IMR-90 (cell line): ENCODE results near the gene RFTN1. TPM values are rescaled to one million over a fixed set of nuclear protein-coding genes. Genes with fewer than 3 reads are reported as not detected.

Experiments
- ATAC-seq: fragments of 200-7000 bp; cut with Tn5 transposase; 2 replicates; pipeline ENCODE4 v1.9.1; 2020; ENCODE audit warnings: low read depth, mild to moderate bottlenecking, moderate library complexity
- BruUV-seq: library from RNA; stranded (reverse); fragments of 400-500 nt; replicated peaks from 2 replicates; lab custom pipeline; 2021; lab: Mats Ljungman, UMichigan
- CTCF ChIA-PET: fragments of 300-600 bp; formaldehyde crosslinking; extraction: SDS; loops from one replicate; lab custom pipeline; 2021; ENCODE audit warnings: antibody characterized with exemption; lab: Yijun Ruan, JAX
- POLR2A ChIA-PET: fragments of 300-600 bp; sonication (Branson Sonifier 250); formaldehyde crosslinking; loops from one replicate; lab custom pipeline; 2022; ENCODE audit warnings: antibody characterized with exemption; ENCODE audit not compliant: unreplicated experiment; lab: Charles Lee
- DNase-seq: peaks from one replicate; pipeline ENCODE4 v3.0.0; 2013
- H2AFZ ChIP-seq: replicated peaks from 2 replicates; pipeline ENCODE3; 2013; ENCODE audit warnings: low read length, mild to moderate bottlenecking; ENCODE audit not compliant: poor library complexity
- H2AK5ac ChIP-seq: 2 replicates; pipeline ENCODE4 v1.6.1; 2013; ENCODE audit warnings: low read depth, low read length, inconsistent platforms
- H2AK9ac ChIP-seq: replicated peaks from 2 replicates; pipeline ENCODE3; 2013; ENCODE audit warnings: mild to moderate bottlenecking, low read depth, low read length, moderate library complexity; ENCODE audit not compliant: poor library complexity
- H2BK120ac ChIP-seq: 2 replicates; pipeline ENCODE4 v1.6.1; 2013; ENCODE audit warnings: low read depth, low read length, inconsistent platforms
- H2BK15ac ChIP-seq: 3 replicates; pipeline ENCODE4 v1.6.1; 2013; ENCODE audit warnings: low read depth, low read length, inconsistent platforms
- H2BK20ac ChIP-seq: 2 replicates; pipeline ENCODE4 v1.6.1; 2013; ENCODE audit warnings: low read depth, mild to moderate bottlenecking, inconsistent platforms, low read length, moderate library complexity
- H2BK5ac ChIP-seq: 2 replicates; pipeline ENCODE4 v1.6.1; 2013; ENCODE audit warnings: mild to moderate bottlenecking, low read depth, low read length, inconsistent platforms; ENCODE audit not compliant: poor library complexity, severe bottlenecking
- H3K14ac ChIP-seq: replicated peaks from 2 replicates; pipeline ENCODE4 v1.6.1; 2013; ENCODE audit warnings: low read depth, low read length, inconsistent platforms
- H3K18ac ChIP-seq: 2 replicates; pipeline ENCODE4 v1.6.1; 2013; ENCODE audit warnings: low read depth, low read length, control low read depth
- H3K23ac ChIP-seq: 2 replicates; pipeline ENCODE4 v1.6.1; 2013; ENCODE audit warnings: low read depth, low read length, inconsistent platforms
- H3K27ac ChIP-seq: 2 replicates; pipeline ENCODE4 v1.5.1; 2013; ENCODE audit warnings: mild to moderate bottlenecking, control low read depth, low read length; ENCODE audit not compliant: insufficient read depth
- H3K27me3 ChIP-seq: 2 replicates; pipeline ENCODE4 v1.6.1; 2013; ENCODE audit warnings: low read length; ENCODE audit not compliant: control insufficient read depth, insufficient read depth
- H3K36me3 ChIP-seq: 2 replicates; pipeline ENCODE4 v1.6.1; 2013; ENCODE audit warnings: low read length, mixed read lengths; ENCODE audit not compliant: control insufficient read depth, insufficient read depth
- H3K4ac ChIP-seq: 2 replicates; pipeline ENCODE4 v1.6.1; 2013; ENCODE audit warnings: low read depth, low read length, inconsistent platforms
- H3K4me1 ChIP-seq: 2 replicates; pipeline ENCODE4 v1.6.1; 2013; ENCODE audit warnings: low read length, mixed read lengths; ENCODE audit not compliant: control insufficient read depth, insufficient read depth
- H3K4me2 ChIP-seq: 2 replicates; pipeline ENCODE4 v1.6.1; 2013; ENCODE audit warnings: low read depth, mild to moderate bottlenecking, control low read depth, low read length, moderate library complexity
- H3K4me3 ChIP-seq: 2 replicates; pipeline ENCODE4 v1.5.1; 2013; ENCODE audit warnings: low read depth, mild to moderate bottlenecking, control low read depth, low read length, moderate library complexity; ENCODE audit not compliant: insufficient read depth
- H3K56ac ChIP-seq: 2 replicates; pipeline ENCODE4 v1.6.1; 2013; ENCODE audit warnings: low read length, inconsistent platforms; ENCODE audit not compliant: insufficient read depth; ENCODE audit errors: extremely low read depth
- H3K79me1 ChIP-seq, 2 experiments: 2 replicates each; pipeline ENCODE4 v1.6.1; 2013; ENCODE audit warnings: low read length in 2 of 2, inconsistent platforms in 1 of 2, low read depth in 1 of 2
- H3K9ac ChIP-seq: 2 replicates; pipeline ENCODE4 v1.6.1; 2013; ENCODE audit warnings: low read depth, low read length, control low read depth
- H3K9me1 ChIP-seq: 2 replicates; pipeline ENCODE4 v1.6.1; 2013; ENCODE audit warnings: low read length, inconsistent platforms; ENCODE audit not compliant: insufficient read depth
- H3K9me3 ChIP-seq: 2 replicates; pipeline ENCODE4 v1.6.1; 2013; ENCODE audit warnings: low read length; ENCODE audit not compliant: control insufficient read depth, insufficient read depth
- H4K20me1 ChIP-seq: 2 replicates; pipeline ENCODE4 v1.6.1; 2013; ENCODE audit warnings: low read length, inconsistent platforms; ENCODE audit not compliant: insufficient read depth
- H4K5ac ChIP-seq: 2 replicates; pipeline ENCODE4 v1.6.1; 2013; ENCODE audit warnings: mild to moderate bottlenecking, low read depth, low read length, control low read depth
- H4K8ac ChIP-seq, 2 experiments: 2 replicates each; pipeline ENCODE4 v1.6.1; 2013; ENCODE audit warnings: low read depth in 2 of 2, low read length in 2 of 2, control low read depth in 1 of 2, inconsistent platforms in 1 of 2
- H4K91ac ChIP-seq: 2 replicates; pipeline ENCODE4 v1.6.1; 2013; ENCODE audit warnings: low read depth, low read length, inconsistent platforms; ENCODE audit not compliant: insufficient read depth
- FOS ChIP-seq: fragments of 150-350 bp; IDR thresholded peaks from 2 replicates; pipeline ENCODE4 v1.6.1; 2016; ENCODE audit warnings: low read depth, low read length
- NFE2L2 ChIP-seq: fragments of 150-350 bp; IDR thresholded peaks from 2 replicates; pipeline ENCODE4 v1.6.1; 2016; ENCODE audit warnings: low read depth, mild to moderate bottlenecking, low read length
- WGBS, 2 experiments: methylation state at CpG; one replicate each; pipeline versions ENCODE4 v1.1.5 to v1.1.7; 2013; ENCODE audit warnings: missing lambda C conversion rate in 2 of 2; ENCODE audit not compliant: insufficient read length in 1 of 2; ENCODE audit errors: extremely low coverage in 2 of 2; 5-methylcytosine and 5-hydroxymethylcytosine counted together
- dilution Hi-C: fragments of 300-500 bp; cut with HindIII; formaldehyde crosslinking; loops from one replicate; pipeline ENCODE4 v1.14.3; 2018; ENCODE audit warnings: low sequenced_read_pairs; ENCODE audit not compliant: unreplicated experiment
- in situ Hi-C: fragments of 300-500 bp; cut with MboI; formaldehyde crosslinking; loops from 3 replicates; pipeline ENCODE4 v1.14.3; 2019; ENCODE audit warnings: low sequenced_read_pairs, inconsistent platforms, mixed read lengths
- intact Hi-C: fragments of 100-400 bp; cut with micrococcal nuclease; formaldehyde crosslinking; loops from 2 replicates; pipeline ENCODE4 v1.10.0; 2022
- polyA plus RNA-seq, 3 experiments: library from polyadenylated mRNA; depleted of rRNA; stranded (reverse); fragments of >200 nt; gene quantifications; 2 replicates each; pipeline ENCODE4 v1.2.3, GENCODE V29; 2012; ENCODE audit warnings: low replicate concordance in 1 of 3
- total RNA-seq: library from RNA; depleted of rRNA; stranded (reverse); fragments of >200 nt; gene quantifications from 2 replicates; pipeline ENCODE4 v1.2.3, GENCODE V29; 2012

Gene RFTN1
- total and polyA plus RNA-seq, 2 of the 4 experiments (the other 2 are of a cell fraction) = 45.0 to 52.0 TPM

- peak overlapping the region; percentile 45; the same call in 1 of the 2 replicates for H3K27ac ChIP-seq
These were observed 142.4 kb downstream of the RFTN1 start for GRCh38 chr3:16370872-16371740.

More at GRCh38 chr3:16370872-16371740, 142.4 kb downstream of the RFTN1 start:
- 0 out of 2 replicates have a peak overlapping the region, but pooled peaks have one; percentile 56 for H3K14ac ChIP-seq
- no TSS peak for BruUV-seq
- peak overlapping the region; percentile 17; the same call in 1 of the 2 replicates for H4K91ac ChIP-seq
- H2AFZ ChIP-seq = no peak overlapping the region
- peak overlapping the region; percentile 78 for H2AK9ac ChIP-seq
- H3K4me3 ChIP-seq = no peak overlapping the region
- ATAC-seq (peak; percentile 59), DNase-seq (peak; percentile 90)
- peaks cover 27 to 58% of the 10 kb centered on the region in 2 experiments for H3K79me1 ChIP-seq
- peak overlapping the region; percentile 78; the same call in 1 of the 2 replicates for H2AK5ac ChIP-seq
- H3K9ac ChIP-seq = no peak overlapping the region
- H4K20me1 ChIP-seq = peaks cover 4% of the 10 kb centered on the region; the same call in 1 of the 2 replicates
- dilution Hi-C loops (no loop called here), in situ Hi-C loops (no loop called here), intact Hi-C loops (no loop called here)
- WGBS, 2 experiments = 83% methylated on average over 7 of the region's 10 CpGs; no CpG with 5 or more reads in 1 of the 2 experiments
- H3K4me2 ChIP-seq = no peak overlapping the region
- H3K4ac ChIP-seq = peak overlapping the region; percentile 73
- H2BK5ac ChIP-seq = peak overlapping the region; percentile 37
- H3K4me1 ChIP-seq = peaks cover 20% of the 10 kb centered on the region
- TF ChIP-seq FOS (peak; percentile 19; the same call in 1 of the 2 replicates), NFE2L2 (no peak)
- peak overlapping the region; percentile 17; the same call in 1 of the 2 replicates for H3K23ac ChIP-seq
- ChIA-PET POLR2A (no interaction called here), CTCF (interaction anchor here (0.9 kb wide), 1 partner anchor 16 kb away, joined by 3 read pairs; no protein-coding TSS in a partner anchor)
- no peak overlapping the region for H3K56ac ChIP-seq
- peak overlapping the region; percentile 75; the same call in 1 of the 2 replicates for H2BK120ac ChIP-seq
- peak overlapping the region; percentile 9; the same call in 1 of the 2 replicates for H4K5ac ChIP-seq
- H3K36me3 ChIP-seq = peaks cover 36% of the 10 kb centered on the region
- H3K9me1 ChIP-seq = peaks cover 25% of the 10 kb centered on the region
- H3K27me3 ChIP-seq = no peaks in the 10 kb centered on the region
- H3K18ac ChIP-seq = peak overlapping the region; percentile 24; the same call in 1 of the 2 replicates
- no peaks in the 10 kb centered on the region for H3K9me3 ChIP-seq
- H4K8ac ChIP-seq = no peak overlapping the region; a peak in 1 of 4 replicates
- peak overlapping the region; percentile 26; the same call in 1 of the 3 replicates for H2BK15ac ChIP-seq
- peak overlapping the region; percentile 82 for H2BK20ac ChIP-seq
